Stomach (tissue), 19 donors: ENCODE measurements around the gene FBXO41. TPM values are rescaled to one million over a fixed set of nuclear protein-coding genes. Genes with fewer than 3 reads are reported as not detected.
A peak's percentile ranks its signal among the peaks of the same experiment; 100 is the strongest.

ENCODE experiments used
- DNase-seq, 2 donors: peaks; one replicate each; pipeline versions ENCODE4 v3.0.0 to v3.0.0-alpha.2; 2013 to 2019
- H3K27ac ChIP-seq, 5 donors: fragments of 200-600 bp in 4 of 5; sonication (generic) in 4 of 5; one replicate each; pipeline ENCODE4 v1.5.1; 2013 to 2019; ENCODE audit warnings: mild to moderate bottlenecking in 1 of 5, moderate library complexity in 1 of 5
- H3K27me3 ChIP-seq, 3 donors: fragments of 200-600 bp; sonication (generic); one replicate each; pipeline ENCODE4 v1.5.1; 2017 to 2019; ENCODE audit warnings: mixed run types in 1 of 3
- H3K36me3 ChIP-seq, 4 donors: fragments of 200-600 bp; sonication (generic); 1 replicate in 3 of 4; 2 replicates in 1 of 4; pipeline ENCODE4 v1.5.1; 2016 to 2019
- H3K4me1 ChIP-seq, 4 donors: fragments of 200-600 bp; sonication (generic); one replicate each; pipeline ENCODE4 v1.5.1; 2016 to 2019
- H3K4me3 ChIP-seq, 4 donors: fragments of 200-600 bp; sonication (generic) in 3 of 4; one replicate each; pipeline ENCODE4 v1.5.1; 2016 to 2019; ENCODE audit warnings: mild to moderate bottlenecking in 1 of 4
- H3K9me3 ChIP-seq, 4 donors: fragments of 200-600 bp; sonication (generic); one replicate each; pipeline ENCODE4 v1.5.1; 2016 to 2019
- EP300 ChIP-seq: sonication (generic); formaldehyde crosslinking; IDR thresholded peaks from one replicate; pipeline ENCODE4 v1.6.1; 2017; ENCODE audit warnings: antibody characterized with exemption
- POLR2A ChIP-seq, 4 donors: fragments of 450-650 bp; IDR thresholded peaks; one replicate each; pipeline ENCODE4 v1.6.1; 2016; ENCODE audit warnings: antibody characterized with exemption in 4 of 4, control low read depth in 2 of 4, mild to moderate bottlenecking in 1 of 4, moderate library complexity in 1 of 4
- POLR2AphosphoS5 ChIP-seq, 3 donors: sonication (generic); formaldehyde crosslinking; IDR thresholded peaks; one replicate each; pipeline ENCODE4 v1.6.1; 2016; ENCODE audit warnings: antibody characterized with exemption in 3 of 3
- WGBS, 5 donors: extraction: QIAGEN DNeasy Blood & Tissue Kit in 3 of 5; methylation state at CpG; one replicate each; pipeline versions ENCODE4 v1.1.5 to v1.1.7; 2013 to 2018; 5-methylcytosine and 5-hydroxymethylcytosine counted together
- intact Hi-C: fragments of 100-400 bp; cut with DNase I; formaldehyde crosslinking; loops from one replicate; pipeline ENCODE4 v1.15.1; 2023; ENCODE audit warnings: low total_unique reads
- long read RNA-seq, 10 donors: transcript quantifications; one replicate each; lab custom pipeline, GENCODE V29; 2026
- polyA plus RNA-seq, 3 donors: library from polyadenylated mRNA; stranded (reverse); fragments of 200-250 nt; gene quantifications; one replicate each; pipeline ENCODE4 v1.2.3, GENCODE V29; 2013
- total RNA-seq, 5 donors: library from RNA; depleted of rRNA; stranded (reverse); fragments of >200 nt; gene quantifications; one replicate each; pipeline versions ENCODE4 v1.1.0 to v1.2.3, GENCODE V29; 2014 to 2016
- TF ChIP-seq, protein P1 (sequence below), 7 experiments: fragments of 450-650 bp in 4 of 7; fragments of 200-600 bp in 3 of 7; sonication (generic) in 3 of 7; IDR thresholded peaks; one replicate each; pipeline ENCODE4 v1.5.1; 2016 to 2019; ENCODE audit warnings: antibody characterized with exemption in 7 of 7, control low read depth in 2 of 7, mild to moderate bottlenecking in 1 of 7
- donor health status: healthy with polysubstance abuse.
- donor health status: Bipolar disorder and iron deficiency.
- donor health status: healthy.

The FBXO41 gene, protein sequence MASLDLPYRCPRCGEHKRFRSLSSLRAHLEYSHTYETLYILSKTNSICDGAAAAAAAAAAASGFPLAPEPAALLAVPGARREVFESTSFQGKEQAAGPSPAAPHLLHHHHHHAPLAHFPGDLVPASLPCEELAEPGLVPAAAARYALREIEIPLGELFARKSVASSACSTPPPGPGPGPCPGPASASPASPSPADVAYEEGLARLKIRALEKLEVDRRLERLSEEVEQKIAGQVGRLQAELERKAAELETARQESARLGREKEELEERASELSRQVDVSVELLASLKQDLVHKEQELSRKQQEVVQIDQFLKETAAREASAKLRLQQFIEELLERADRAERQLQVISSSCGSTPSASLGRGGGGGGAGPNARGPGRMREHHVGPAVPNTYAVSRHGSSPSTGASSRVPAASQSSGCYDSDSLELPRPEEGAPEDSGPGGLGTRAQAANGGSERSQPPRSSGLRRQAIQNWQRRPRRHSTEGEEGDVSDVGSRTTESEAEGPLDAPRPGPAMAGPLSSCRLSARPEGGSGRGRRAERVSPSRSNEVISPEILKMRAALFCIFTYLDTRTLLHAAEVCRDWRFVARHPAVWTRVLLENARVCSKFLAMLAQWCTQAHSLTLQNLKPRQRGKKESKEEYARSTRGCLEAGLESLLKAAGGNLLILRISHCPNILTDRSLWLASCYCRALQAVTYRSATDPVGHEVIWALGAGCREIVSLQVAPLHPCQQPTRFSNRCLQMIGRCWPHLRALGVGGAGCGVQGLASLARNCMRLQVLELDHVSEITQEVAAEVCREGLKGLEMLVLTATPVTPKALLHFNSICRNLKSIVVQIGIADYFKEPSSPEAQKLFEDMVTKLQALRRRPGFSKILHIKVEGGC
- total RNA-seq (10 to 100 TPM in 1 of 5 donors, 1 to 10 TPM in 3, under 1 TPM in 1; 0.55 to 16.8 (median 4.0) TPM), polyA plus RNA-seq (1 to 10 TPM in 1 of 3 donors, under 1 TPM in 2; 0.62 to 1.4 (median 0.80) TPM)
- long read RNA-seq, donor 1, result 0 reads
- long read RNA-seq, donor 2, result 0 reads
- long read RNA-seq, donor 3, result 0 reads
- long read RNA-seq, donor 4, result 0 reads
- long read RNA-seq, donor 5, result 0 reads
- long read RNA-seq, donor 6, result 0 reads
- long read RNA-seq, donor 7, result 0 reads
- long read RNA-seq, donor 8, result 0 reads
- long read RNA-seq, donor 9, result 0 reads
- long read RNA-seq, donor 10, result 0 reads

DNA sequence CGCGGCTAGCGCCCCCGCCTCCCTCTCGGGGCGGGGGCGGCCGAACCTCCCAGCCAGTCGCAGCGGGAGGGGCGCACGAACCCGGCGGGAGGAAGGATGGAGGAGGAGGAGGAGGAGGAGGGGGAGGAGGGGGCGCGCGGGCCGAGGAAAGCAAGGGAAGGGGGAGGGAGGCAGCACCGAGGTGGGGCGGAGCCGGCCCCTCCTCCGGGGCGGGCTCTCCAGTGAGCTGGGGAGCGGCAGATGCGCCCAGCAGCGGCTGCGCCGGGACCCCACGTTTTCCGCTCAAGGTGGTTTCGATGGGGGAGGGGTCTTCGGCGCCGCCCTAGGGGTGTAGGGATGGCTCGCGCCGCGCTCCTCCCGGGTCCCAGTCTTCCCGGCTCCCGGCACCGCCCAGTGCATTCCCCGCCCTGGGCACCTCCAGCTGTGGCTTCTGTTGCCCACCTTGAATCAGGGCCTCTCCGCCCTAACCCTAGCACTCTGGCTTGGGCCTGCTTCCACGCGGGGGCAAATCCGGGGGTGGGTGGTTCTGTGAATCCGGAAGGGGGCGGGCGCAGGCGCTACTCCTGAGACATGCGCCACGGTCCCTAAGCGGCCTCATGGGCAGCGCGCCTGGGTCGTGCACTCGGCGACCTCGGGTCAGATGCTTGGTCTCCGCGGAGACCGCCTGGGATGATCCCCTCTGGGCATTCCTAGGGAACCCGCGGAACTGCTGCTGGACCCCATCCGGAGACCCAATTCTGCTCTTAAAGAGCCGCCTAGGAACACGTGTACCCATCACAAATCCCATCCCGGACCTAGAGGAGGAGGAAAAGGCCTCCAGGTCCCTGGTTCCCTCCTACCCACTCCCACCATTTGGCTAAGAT is at the start of gene FBXO41:
Gene FBXO41 (minus strand): TSS at position 183 of the 863 bp plus-strand sequence. CDS start 14,848 bp downstream, outside the sequence.
- H3K4me3 ChIP-seq, result peak within 1 kb of the TSS; percentile 63 to 92 (median 81)
- WGBS, 5 donors, result 1 to 2% (median 2%) methylated on average over 20 to 67 of the region's 69 CpGs
- intact Hi-C loops, result no loop called here
- peak within 1 kb of the TSS in 4 of 5 donors; percentile 22 to 50 (median 29) for H3K27ac ChIP-seq
- no peak for TF ChIP-seq EP300
- no peak for TF ChIP-seq POLR2AphosphoS5 (IDR thresholded peaks at IDR 0.05)
- no peak for TF ChIP-seq POLR2A (IDR thresholded peaks at IDR 0.05)
- TF ChIP-seq, protein P1, sequence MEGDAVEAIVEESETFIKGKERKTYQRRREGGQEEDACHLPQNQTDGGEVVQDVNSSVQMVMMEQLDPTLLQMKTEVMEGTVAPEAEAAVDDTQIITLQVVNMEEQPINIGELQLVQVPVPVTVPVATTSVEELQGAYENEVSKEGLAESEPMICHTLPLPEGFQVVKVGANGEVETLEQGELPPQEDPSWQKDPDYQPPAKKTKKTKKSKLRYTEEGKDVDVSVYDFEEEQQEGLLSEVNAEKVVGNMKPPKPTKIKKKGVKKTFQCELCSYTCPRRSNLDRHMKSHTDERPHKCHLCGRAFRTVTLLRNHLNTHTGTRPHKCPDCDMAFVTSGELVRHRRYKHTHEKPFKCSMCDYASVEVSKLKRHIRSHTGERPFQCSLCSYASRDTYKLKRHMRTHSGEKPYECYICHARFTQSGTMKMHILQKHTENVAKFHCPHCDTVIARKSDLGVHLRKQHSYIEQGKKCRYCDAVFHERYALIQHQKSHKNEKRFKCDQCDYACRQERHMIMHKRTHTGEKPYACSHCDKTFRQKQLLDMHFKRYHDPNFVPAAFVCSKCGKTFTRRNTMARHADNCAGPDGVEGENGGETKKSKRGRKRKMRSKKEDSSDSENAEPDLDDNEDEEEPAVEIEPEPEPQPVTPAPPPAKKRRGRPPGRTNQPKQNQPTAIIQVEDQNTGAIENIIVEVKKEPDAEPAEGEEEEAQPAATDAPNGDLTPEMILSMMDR (IDR thresholded peaks at IDR 0.05), result no peak
- no peaks in the 10 kb centered on the region for H3K36me3 ChIP-seq
- peaks cover 0 to 61% (median 9%) of the 10 kb centered on the region in 3 donors for H3K27me3 ChIP-seq
- peak in 1 of 2 donors; percentile 77 for DNase-seq
- H3K4me1 ChIP-seq, result peaks cover 14 to 25% (median 23%) of the 10 kb centered on the region in 4 donors
- H3K9me3 ChIP-seq, result no peaks in the 10 kb centered on the region

DNA sequence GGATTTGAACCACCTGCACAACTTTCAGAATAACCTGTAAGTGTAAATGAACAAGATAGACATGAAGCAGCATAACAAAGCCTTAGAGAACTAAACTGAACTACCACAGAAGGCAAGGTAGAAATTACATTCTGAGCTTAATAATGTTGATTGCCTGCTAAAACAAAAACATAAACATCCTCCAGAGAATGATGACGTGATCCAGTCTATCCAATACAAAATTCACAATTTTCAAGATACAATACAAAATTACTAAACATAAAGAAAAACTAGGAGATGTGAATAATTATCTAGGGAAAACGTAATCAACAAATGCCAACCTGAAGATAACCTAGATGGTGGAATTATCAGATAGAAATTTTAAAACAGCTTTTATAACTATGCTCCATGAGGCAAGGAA is 49.8 kb upstream of the FBXO41 start:
- intact Hi-C loops, result no loop called here
- WGBS, 5 donors, result 62 to 74% (median 69%) methylated on average over 2 of the region's 2 CpGs
- DNase-seq, result no peak

DNA sequence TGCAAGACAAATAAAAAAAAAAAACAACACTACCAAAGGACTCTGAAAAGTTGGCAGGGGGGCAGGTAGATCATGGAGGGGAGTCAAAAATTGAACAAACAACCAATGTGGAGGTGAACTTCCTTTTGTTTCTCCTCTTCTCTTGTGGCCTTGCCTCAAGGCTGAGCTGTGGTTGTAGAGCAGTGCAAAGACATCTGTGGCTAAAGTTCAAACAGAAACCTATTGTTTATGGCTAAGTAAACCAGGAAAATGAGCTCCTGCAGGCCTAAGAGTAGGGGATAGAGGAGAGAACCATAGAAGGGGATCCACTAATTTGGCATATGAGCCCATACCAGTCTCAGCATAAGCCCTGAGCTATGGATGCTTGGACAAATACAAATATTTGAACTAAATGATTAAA is 49.3 kb upstream of the FBXO41 start:
- H3K9me3 ChIP-seq, result peaks cover 0 to 17% (median 12%) of the 10 kb centered on the region in 4 donors
- intact Hi-C loops, result no loop called here
- H3K4me3 ChIP-seq, result no peak overlapping the region
- H3K4me1 ChIP-seq, result no peaks in the 10 kb centered on the region
- H3K36me3 ChIP-seq, result no peaks in the 10 kb centered on the region
- no peak for DNase-seq
- TF ChIP-seq POLR2AphosphoS5 (IDR thresholded peaks at IDR 0.05) (no peak), EP300 (no peak), POLR2A (IDR thresholded peaks at IDR 0.05) (no peak)
- TF ChIP-seq, protein P1 (IDR thresholded peaks at IDR 0.05), result no peak
- no peaks in the 10 kb centered on the region for H3K27me3 ChIP-seq
- no peak overlapping the region for H3K27ac ChIP-seq

More for the DNA sequence above, 49.8 kb upstream of the FBXO41 start:
- Histone ChIP-seq H3K4me3 (no peak overlapping the region), H3K4me1 (no peaks in the 10 kb centered on the region), H3K36me3 (no peaks in the 10 kb centered on the region), H3K27me3 (no peaks in the 10 kb centered on the region), H3K27ac (no peak overlapping the region), H3K9me3 (peaks cover 0 to 17% (median 12%) of the 10 kb centered on the region in 4 donors)
- TF ChIP-seq EP300 (no peak), POLR2A (IDR thresholded peaks at IDR 0.05) (no peak), POLR2AphosphoS5 (IDR thresholded peaks at IDR 0.05) (no peak)

DNA sequence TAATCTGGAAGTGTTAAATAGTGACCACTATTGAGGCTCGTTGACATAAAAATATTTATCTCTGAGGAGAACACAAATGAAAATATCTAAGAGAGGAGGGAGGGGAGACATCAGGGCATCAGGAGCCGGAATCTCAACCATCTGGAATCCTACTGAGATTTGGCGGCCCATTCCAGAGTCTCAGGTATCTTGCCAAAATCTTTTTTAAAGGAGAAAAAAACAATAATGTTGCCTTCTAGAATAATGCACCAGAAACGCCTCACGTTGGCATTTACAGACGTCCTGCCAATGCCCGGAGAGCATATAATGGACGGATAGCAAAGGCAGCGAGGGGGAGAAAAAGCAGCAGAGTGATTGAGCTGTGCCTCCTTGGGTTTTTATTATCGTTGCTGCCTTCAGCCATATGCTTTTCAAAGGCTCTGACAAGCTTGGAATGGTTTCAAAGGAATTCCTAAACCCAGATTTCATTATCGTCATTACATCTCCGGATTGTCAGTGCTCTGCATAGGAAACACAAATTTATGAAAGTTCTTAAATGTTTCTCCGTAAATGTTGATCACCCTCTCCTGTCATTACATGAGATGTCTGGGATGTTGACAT is 39.9 kb upstream of the FBXO41 start:
- no peak overlapping the region for H3K27ac ChIP-seq
- no peaks in the 10 kb centered on the region for H3K36me3 ChIP-seq
- peaks cover 0 to 42% (median 3%) of the 10 kb centered on the region in 3 donors for H3K27me3 ChIP-seq
- H3K9me3 ChIP-seq, result no peaks in the 10 kb centered on the region
- DNase-seq, result no peak
- 62 to 68% (median 65%) methylated on average over 13 of the region's 13 CpGs for WGBS, 5 donors
- intact Hi-C loops, result no loop called here
- TF ChIP-seq, protein P1 (IDR thresholded peaks at IDR 0.05), result no peak
- no peak for TF ChIP-seq POLR2A (IDR thresholded peaks at IDR 0.05)
- no peak for TF ChIP-seq POLR2AphosphoS5 (IDR thresholded peaks at IDR 0.05)
- TF ChIP-seq EP300, result no peak
- H3K4me1 ChIP-seq, result no peaks in the 10 kb centered on the region
- no peak overlapping the region for H3K4me3 ChIP-seq
